GM23338 (cell line): ENCODE measurements around the gene DOCK7. TPM values are rescaled to one million over a fixed set of nuclear protein-coding genes. Genes with fewer than 3 reads are reported as not detected.

Experiments
- ATAC-seq: fragments of 200-7000 bp; cut with Tn5 transposase; 3 replicates; pipeline ENCODE4 v1.9.1; 2020
- DNase-seq: peaks from one replicate; pipeline ENCODE4 v3.0.0-alpha.2; 2015; ENCODE audit warnings: low spot score
- H2AFZ ChIP-seq: fragments of 200-600 bp; sonication (generic); 2 replicates; pipeline ENCODE4 v1.8.0; 2016; ENCODE audit warnings: antibody characterized with exemption, mild to moderate bottlenecking, moderate library complexity
- H3F3A ChIP-seq: fragments of 200-600 bp; sonication (generic); replicated peaks from 2 replicates; pipeline ENCODE4 v1.8.0; 2017; ENCODE audit warnings: antibody characterized with exemption, mixed run types, low read depth
- H3K27ac ChIP-seq: fragments of 200-600 bp; sonication (generic); 2 replicates; pipeline ENCODE4 v1.6.1; 2016; ENCODE audit warnings: low read depth
- H3K27me3 ChIP-seq: fragments of 200-600 bp; sonication (generic); 2 replicates; pipeline ENCODE4 v1.8.0; 2016; ENCODE audit warnings: mild to moderate bottlenecking, mixed run types, moderate library complexity; ENCODE audit not compliant: insufficient read depth
- H3K36me3 ChIP-seq: fragments of 200-600 bp; sonication (generic); 2 replicates; pipeline ENCODE4 v1.8.0; 2016; ENCODE audit warnings: mild to moderate bottlenecking; ENCODE audit not compliant: insufficient read depth
- H3K4me1 ChIP-seq: fragments of 200-600 bp; sonication (generic); 2 replicates; pipeline ENCODE4 v1.8.0; 2016; ENCODE audit warnings: mild to moderate bottlenecking, moderate library complexity; ENCODE audit not compliant: insufficient read depth
- H3K4me2 ChIP-seq: fragments of 200-600 bp; sonication (generic); 2 replicates; pipeline ENCODE4 v1.7.1; 2017; ENCODE audit warnings: mixed run types
- H3K4me3 ChIP-seq: fragments of 200-600 bp; sonication (generic); 2 replicates; pipeline ENCODE4 v1.6.1; 2016; ENCODE audit warnings: mixed run types
- H3K79me2 ChIP-seq: fragments of 200-600 bp; sonication (generic); replicated peaks from 2 replicates; pipeline ENCODE4 v1.8.0; 2017; ENCODE audit warnings: mild to moderate bottlenecking; ENCODE audit not compliant: insufficient read depth
- H3K9me2 ChIP-seq: fragments of 200-600 bp; sonication (generic); 2 replicates; pipeline ENCODE4 v1.8.0; 2017; ENCODE audit not compliant: insufficient read depth
- H4K20me1 ChIP-seq: fragments of 200-600 bp; sonication (generic); replicated peaks from 2 replicates; pipeline ENCODE4 v1.8.0; 2017; ENCODE audit warnings: mild to moderate bottlenecking; ENCODE audit not compliant: insufficient read depth
- H3K27ac Mint-ChIP-seq: 2 replicates; pipeline ENCODE4 v1.8.0; 2020; ENCODE audit warnings: inconsistent platforms, mild to moderate bottlenecking, moderate library complexity, mixed read lengths
- H3K27me3 Mint-ChIP-seq: 3 replicates; pipeline ENCODE4 v1.8.0; 2022; ENCODE audit warnings: low read depth, mild to moderate bottlenecking, moderate library complexity, mixed read lengths, inconsistent platforms; ENCODE audit not compliant: insufficient read depth, poor library complexity
- H3K36me3 Mint-ChIP-seq: 3 replicates; pipeline ENCODE4 v1.8.0; 2021; ENCODE audit warnings: low read depth, mild to moderate bottlenecking, inconsistent platforms, moderate library complexity, mixed read lengths
- H3K4me1 Mint-ChIP-seq: 3 replicates; pipeline ENCODE4 v1.8.0; 2020; ENCODE audit warnings: mild to moderate bottlenecking, inconsistent platforms, mixed read lengths
- H3K4me3 Mint-ChIP-seq: 3 replicates; pipeline ENCODE4 v1.8.0; 2021; ENCODE audit warnings: moderate library complexity, mild to moderate bottlenecking, inconsistent platforms, mixed read lengths
- H3K9me3 Mint-ChIP-seq: 3 replicates; pipeline ENCODE4 v1.8.0; 2020; ENCODE audit warnings: moderate library complexity, mild to moderate bottlenecking, inconsistent platforms, mixed read lengths
- CREB1 ChIP-seq: fragments of 250-450 bp; sonication (Bioruptor Pico); IDR thresholded peaks from 2 replicates; pipeline ENCODE4 v1.5.0; 2020; ENCODE audit warnings: low read depth, mild to moderate bottlenecking, moderate library complexity
- EZH2 ChIP-seq: fragments of 200-600 bp; sonication (generic); IDR thresholded peaks from one replicate; pipeline ENCODE4 v1.8.0; 2017; ENCODE audit warnings: antibody characterized with exemption, mild to moderate bottlenecking, low read depth; ENCODE audit not compliant: unreplicated experiment
- EZH2phosphoT487 ChIP-seq: fragments of 200-600 bp; sonication (generic); IDR thresholded peaks from one replicate; pipeline ENCODE4 v1.8.1; 2018; ENCODE audit warnings: antibody characterized with exemption; ENCODE audit not compliant: unreplicated experiment
- JUNB ChIP-seq: IDR thresholded peaks from one replicate; pipeline ENCODE4 v1.6.1; 2016; ENCODE audit warnings: antibody characterized with exemption; ENCODE audit not compliant: unreplicated experiment
- NANOG ChIP-seq: IDR thresholded peaks from 2 replicates; pipeline ENCODE4 v1.6.1; 2016; ENCODE audit warnings: antibody characterized with exemption, borderline replicate concordance
- POLR2AphosphoS5 ChIP-seq: IDR thresholded peaks from 2 replicates; pipeline ENCODE4 v1.6.1; 2016; ENCODE audit warnings: antibody characterized with exemption, low read depth
- STAT1 ChIP-seq: IDR thresholded peaks from one replicate; pipeline ENCODE4 v1.6.1; 2016; ENCODE audit warnings: antibody characterized with exemption; ENCODE audit not compliant: unreplicated experiment
- ZNF114 ChIP-seq: fragments of 250-450 bp; sonication (Bioruptor Pico); IDR thresholded peaks from 2 replicates; pipeline ENCODE4 v1.5.0; 2020; ENCODE audit warnings: mild to moderate bottlenecking, moderate library complexity
- ZNF331 ChIP-seq: fragments of 250-450 bp; sonication (Bioruptor Pico); IDR thresholded peaks from 2 replicates; pipeline ENCODE4 v1.5.0; 2020; ENCODE audit warnings: low read depth, mild to moderate bottlenecking, moderate library complexity
- polyA plus RNA-seq: library from polyadenylated mRNA; unstranded; fragments of >200 nt; fragmentation: Nextera tagmentation; extraction: Ambion mirVana; gene quantifications from 2 replicates; pipeline ENCODE4 v1.2.1, GENCODE V29; 2016
- total RNA-seq: library from RNA; depleted of rRNA; stranded (reverse); fragments of >200 nt; shearing (Covaris generic); gene quantifications from 2 replicates; pipeline ENCODE4 v1.2.3, GENCODE V29; 2014
- TF ChIP-seq, protein P1 (sequence below): IDR thresholded peaks from 2 replicates; pipeline ENCODE4 v1.6.1; 2016; ENCODE audit warnings: antibody characterized with exemption
- TF ChIP-seq, protein P2 (sequence below), 2 experiments: fragments of 200-600 bp in 1 of 2; sonication (generic) in 1 of 2; conservative IDR thresholded peaks; 2 replicates each; pipeline versions ENCODE4 v1.5.1 to v1.6.1; 2016 to 2017; ENCODE audit warnings: antibody characterized with exemption in 2 of 2, low read depth in 2 of 2, mild to moderate bottlenecking in 2 of 2, moderate library complexity in 1 of 2
- TF ChIP-seq, protein P3 (sequence below): fragments of 250-450 bp; sonication (Bioruptor Pico); IDR thresholded peaks from 2 replicates; pipeline ENCODE4 v1.5.0; 2020; ENCODE audit warnings: mild to moderate bottlenecking, moderate library complexity
- TF ChIP-seq, protein P4 (sequence below): IDR thresholded peaks from one replicate; pipeline ENCODE4 v1.6.1; 2018; ENCODE audit warnings: antibody characterized with exemption; ENCODE audit not compliant: unreplicated experiment

Gene DOCK7
- total and polyA plus RNA-seq, 2 experiments from 2014 or later: 20.5 to 37.3 TPM

DNA sequence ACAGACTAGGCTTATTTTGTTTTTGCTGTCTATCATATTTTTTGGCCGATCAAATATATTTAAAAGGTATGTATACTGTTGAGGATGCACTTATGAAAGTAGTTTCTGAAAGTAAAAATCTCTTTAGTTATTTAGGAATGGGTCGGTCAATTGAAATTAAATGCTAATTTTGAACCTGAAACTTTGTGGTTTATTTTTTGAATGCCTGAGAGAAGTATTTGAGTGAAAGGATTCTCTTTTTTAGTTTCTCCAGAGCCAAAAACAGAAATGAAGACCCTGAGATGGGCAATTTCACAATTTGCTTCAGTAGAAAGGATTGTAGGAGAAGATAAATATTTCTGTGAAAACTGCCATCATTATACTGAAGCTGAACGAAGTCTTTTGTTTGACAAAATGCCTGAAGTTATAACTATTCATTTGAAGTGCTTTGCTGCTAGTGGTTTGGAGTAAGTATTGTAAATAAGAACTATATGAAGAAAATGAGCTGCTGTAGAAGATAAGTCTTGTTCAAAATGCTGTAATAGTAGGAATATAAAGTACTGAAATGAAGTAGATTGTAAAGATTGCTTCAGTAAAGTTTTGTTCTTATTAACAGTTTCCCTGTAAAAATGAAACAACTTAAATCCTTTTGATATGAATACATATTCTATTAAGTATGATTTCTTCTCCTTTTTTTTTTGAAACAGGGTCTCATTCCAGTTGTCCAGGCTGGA lies 239.8 kb downstream of the DOCK7 start:
- TF ChIP-seq STAT1: no peak
- no peak for TF ChIP-seq ZNF331
- TF ChIP-seq, protein P1, sequence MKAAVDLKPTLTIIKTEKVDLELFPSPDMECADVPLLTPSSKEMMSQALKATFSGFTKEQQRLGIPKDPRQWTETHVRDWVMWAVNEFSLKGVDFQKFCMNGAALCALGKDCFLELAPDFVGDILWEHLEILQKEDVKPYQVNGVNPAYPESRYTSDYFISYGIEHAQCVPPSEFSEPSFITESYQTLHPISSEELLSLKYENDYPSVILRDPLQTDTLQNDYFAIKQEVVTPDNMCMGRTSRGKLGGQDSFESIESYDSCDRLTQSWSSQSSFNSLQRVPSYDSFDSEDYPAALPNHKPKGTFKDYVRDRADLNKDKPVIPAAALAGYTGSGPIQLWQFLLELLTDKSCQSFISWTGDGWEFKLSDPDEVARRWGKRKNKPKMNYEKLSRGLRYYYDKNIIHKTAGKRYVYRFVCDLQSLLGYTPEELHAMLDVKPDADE: no peak
- no peak for TF ChIP-seq CREB1
- no peak for TF ChIP-seq NANOG
- no peak for TF ChIP-seq EZH2phosphoT487
- TF ChIP-seq POLR2AphosphoS5: no peak
- no peak for TF ChIP-seq ZNF114 (CRISPR knock-in tag)
- TF ChIP-seq JUNB: no peak
- TF ChIP-seq, protein P2, sequence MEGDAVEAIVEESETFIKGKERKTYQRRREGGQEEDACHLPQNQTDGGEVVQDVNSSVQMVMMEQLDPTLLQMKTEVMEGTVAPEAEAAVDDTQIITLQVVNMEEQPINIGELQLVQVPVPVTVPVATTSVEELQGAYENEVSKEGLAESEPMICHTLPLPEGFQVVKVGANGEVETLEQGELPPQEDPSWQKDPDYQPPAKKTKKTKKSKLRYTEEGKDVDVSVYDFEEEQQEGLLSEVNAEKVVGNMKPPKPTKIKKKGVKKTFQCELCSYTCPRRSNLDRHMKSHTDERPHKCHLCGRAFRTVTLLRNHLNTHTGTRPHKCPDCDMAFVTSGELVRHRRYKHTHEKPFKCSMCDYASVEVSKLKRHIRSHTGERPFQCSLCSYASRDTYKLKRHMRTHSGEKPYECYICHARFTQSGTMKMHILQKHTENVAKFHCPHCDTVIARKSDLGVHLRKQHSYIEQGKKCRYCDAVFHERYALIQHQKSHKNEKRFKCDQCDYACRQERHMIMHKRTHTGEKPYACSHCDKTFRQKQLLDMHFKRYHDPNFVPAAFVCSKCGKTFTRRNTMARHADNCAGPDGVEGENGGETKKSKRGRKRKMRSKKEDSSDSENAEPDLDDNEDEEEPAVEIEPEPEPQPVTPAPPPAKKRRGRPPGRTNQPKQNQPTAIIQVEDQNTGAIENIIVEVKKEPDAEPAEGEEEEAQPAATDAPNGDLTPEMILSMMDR (conservative IDR thresholded peaks at IDR 0.05; ENCODE audit: low read depth in 2 of 2): no peak
- TF ChIP-seq, protein P3, sequence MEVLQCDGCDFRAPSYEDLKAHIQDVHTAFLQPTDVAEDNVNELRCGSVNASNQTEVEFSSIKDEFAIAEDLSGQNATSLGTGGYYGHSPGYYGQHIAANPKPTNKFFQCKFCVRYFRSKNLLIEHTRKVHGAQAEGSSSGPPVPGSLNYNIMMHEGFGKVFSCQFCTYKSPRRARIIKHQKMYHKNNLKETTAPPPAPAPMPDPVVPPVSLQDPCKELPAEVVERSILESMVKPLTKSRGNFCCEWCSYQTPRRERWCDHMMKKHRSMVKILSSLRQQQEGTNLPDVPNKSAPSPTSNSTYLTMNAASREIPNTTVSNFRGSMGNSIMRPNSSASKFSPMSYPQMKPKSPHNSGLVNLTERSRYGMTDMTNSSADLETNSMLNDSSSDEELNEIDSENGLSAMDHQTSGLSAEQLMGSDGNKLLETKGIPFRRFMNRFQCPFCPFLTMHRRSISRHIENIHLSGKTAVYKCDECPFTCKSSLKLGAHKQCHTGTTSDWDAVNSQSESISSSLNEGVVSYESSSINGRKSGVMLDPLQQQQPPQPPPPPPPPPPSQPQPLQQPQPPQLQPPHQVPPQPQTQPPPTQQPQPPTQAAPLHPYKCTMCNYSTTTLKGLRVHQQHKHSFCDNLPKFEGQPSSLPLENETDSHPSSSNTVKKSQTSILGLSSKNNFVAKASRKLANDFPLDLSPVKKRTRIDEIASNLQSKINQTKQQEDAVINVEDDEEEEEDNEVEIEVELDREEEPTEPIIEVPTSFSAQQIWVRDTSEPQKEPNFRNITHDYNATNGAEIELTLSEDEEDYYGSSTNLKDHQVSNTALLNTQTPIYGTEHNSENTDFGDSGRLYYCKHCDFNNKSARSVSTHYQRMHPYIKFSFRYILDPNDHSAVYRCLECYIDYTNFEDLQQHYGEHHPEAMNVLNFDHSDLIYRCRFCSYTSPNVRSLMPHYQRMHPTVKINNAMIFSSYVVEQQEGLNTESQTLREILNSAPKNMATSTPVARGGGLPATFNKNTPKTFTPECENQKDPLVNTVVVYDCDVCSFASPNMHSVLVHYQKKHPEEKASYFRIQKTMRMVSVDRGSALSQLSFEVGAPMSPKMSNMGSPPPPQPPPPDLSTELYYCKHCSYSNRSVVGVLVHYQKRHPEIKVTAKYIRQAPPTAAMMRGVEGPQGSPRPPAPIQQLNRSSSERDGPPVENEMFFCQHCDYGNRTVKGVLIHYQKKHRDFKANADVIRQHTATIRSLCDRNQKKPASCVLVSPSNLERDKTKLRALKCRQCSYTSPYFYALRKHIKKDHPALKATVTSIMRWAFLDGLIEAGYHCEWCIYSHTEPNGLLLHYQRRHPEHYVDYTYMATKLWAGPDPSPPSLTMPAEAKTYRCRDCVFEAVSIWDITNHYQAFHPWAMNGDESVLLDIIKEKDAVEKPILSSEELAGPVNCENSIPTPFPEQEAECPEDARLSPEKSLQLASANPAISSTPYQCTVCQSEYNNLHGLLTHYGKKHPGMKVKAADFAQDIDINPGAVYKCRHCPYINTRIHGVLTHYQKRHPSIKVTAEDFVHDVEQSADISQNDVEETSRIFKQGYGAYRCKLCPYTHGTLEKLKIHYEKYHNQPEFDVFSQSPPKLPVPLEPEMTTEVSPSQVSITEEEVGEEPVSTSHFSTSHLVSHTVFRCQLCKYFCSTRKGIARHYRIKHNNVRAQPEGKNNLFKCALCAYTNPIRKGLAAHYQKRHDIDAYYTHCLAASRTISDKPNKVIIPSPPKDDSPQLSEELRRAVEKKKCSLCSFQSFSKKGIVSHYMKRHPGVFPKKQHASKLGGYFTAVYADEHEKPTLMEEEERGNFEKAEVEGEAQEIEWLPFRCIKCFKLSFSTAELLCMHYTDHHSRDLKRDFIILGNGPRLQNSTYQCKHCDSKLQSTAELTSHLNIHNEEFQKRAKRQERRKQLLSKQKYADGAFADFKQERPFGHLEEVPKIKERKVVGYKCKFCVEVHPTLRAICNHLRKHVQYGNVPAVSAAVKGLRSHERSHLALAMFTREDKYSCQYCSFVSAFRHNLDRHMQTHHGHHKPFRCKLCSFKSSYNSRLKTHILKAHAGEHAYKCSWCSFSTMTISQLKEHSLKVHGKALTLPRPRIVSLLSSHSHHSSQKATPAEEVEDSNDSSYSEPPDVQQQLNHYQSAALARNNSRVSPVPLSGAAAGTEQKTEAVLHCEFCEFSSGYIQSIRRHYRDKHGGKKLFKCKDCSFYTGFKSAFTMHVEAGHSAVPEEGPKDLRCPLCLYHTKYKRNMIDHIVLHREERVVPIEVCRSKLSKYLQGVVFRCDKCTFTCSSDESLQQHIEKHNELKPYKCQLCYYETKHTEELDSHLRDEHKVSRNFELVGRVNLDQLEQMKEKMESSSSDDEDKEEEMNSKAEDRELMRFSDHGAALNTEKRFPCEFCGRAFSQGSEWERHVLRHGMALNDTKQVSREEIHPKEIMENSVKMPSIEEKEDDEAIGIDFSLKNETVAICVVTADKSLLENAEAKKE (CRISPR knock-in tag): no peak
- TF ChIP-seq, protein P4, sequence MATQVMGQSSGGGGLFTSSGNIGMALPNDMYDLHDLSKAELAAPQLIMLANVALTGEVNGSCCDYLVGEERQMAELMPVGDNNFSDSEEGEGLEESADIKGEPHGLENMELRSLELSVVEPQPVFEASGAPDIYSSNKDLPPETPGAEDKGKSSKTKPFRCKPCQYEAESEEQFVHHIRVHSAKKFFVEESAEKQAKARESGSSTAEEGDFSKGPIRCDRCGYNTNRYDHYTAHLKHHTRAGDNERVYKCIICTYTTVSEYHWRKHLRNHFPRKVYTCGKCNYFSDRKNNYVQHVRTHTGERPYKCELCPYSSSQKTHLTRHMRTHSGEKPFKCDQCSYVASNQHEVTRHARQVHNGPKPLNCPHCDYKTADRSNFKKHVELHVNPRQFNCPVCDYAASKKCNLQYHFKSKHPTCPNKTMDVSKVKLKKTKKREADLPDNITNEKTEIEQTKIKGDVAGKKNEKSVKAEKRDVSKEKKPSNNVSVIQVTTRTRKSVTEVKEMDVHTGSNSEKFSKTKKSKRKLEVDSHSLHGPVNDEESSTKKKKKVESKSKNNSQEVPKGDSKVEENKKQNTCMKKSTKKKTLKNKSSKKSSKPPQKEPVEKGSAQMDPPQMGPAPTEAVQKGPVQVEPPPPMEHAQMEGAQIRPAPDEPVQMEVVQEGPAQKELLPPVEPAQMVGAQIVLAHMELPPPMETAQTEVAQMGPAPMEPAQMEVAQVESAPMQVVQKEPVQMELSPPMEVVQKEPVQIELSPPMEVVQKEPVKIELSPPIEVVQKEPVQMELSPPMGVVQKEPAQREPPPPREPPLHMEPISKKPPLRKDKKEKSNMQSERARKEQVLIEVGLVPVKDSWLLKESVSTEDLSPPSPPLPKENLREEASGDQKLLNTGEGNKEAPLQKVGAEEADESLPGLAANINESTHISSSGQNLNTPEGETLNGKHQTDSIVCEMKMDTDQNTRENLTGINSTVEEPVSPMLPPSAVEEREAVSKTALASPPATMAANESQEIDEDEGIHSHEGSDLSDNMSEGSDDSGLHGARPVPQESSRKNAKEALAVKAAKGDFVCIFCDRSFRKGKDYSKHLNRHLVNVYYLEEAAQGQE: no peak
- no peak for TF ChIP-seq EZH2

More for the DNA sequence above, 239.8 kb downstream of the DOCK7 start:
- Histone ChIP-seq H3K9me2 (no peaks in the 10 kb centered on the region), H3K27ac (no peak overlapping the region), H3K4me1 (no peaks in the 10 kb centered on the region), H3K27me3 (no peaks in the 10 kb centered on the region), H3K4me3 (no peak overlapping the region), H3K36me3 (peaks cover 60% of the 10 kb centered on the region), H3F3A (no peaks in the 10 kb centered on the region), H3K79me2 (peaks cover 8% of the 10 kb centered on the region), H4K20me1 (no peaks in the 10 kb centered on the region; the same call in 1 of the 2 replicates), H2AFZ (no peak overlapping the region), H3K4me2 (no peak overlapping the region)
- no peak overlapping the region for H3K4me3 Mint-ChIP-seq
- ATAC-seq (no peak), DNase-seq (no peak)
- no peaks in the 10 kb centered on the region for H3K9me3 Mint-ChIP-seq
- H3K27ac Mint-ChIP-seq: no peak overlapping the region
- peaks cover 95% of the 10 kb centered on the region for H3K36me3 Mint-ChIP-seq
- H3K4me1 Mint-ChIP-seq: no peaks in the 10 kb centered on the region
- H3K27me3 Mint-ChIP-seq: peaks cover 8% of the 10 kb centered on the region
